Measurements from ENCODE around the gene NBEA.

Gene NBEA

DNA sequence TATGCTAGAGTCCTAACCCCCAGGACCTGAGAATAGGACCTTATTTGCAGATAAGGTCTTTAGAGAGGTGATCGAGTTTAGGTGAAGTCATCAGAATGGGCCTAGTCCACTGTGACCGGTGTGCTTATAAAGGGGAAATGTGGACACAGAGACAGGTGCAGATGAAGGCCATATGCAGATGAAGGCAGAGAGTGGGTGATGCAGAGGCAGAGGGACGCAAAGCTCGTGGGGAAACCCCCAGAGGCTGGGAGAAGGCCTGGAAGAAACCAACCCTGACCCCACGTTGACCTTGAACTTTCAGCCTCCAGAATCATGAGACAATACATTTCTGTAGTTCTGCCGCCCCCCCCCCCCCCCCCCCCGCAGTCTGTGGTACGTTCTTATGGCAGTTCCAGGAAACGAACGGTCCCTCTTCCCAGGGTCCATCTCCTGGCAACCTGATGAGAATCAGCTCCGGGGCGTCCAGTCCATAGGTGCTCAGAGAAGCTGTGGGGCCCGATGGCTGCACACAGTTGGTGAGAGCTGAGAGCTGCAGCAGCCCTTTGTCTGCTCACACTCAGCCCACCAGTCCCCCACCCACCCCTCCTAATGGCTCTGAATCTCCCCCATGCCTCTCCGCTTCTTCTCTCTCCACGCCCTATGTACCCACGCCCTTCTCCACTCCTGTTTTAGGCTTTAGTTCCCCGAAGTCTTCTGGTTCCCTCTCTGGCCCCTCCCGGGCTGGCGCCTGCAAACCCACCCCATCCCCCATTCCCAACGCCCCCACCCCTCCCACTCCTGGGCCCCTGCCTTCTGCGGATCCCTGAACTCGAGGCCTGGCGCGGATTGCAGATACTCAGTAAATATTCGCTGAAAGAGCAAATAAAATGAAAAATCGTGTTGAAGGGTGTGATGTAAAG, 752.7 kb downstream of the NBEA start:
- H3K4me1 ChIP-seq (ENCODE audit: insufficient read depth, low read length), result peaks cover 14% of the 10 kb centered on the region; the same call in 1 of the 2 replicates
- H3K27me3 ChIP-seq (ENCODE audit: insufficient read depth, low read length), result no peaks in the 10 kb centered on the region
- no peaks in the 10 kb centered on the region for H3K36me3 ChIP-seq (ENCODE audit: insufficient read depth, low read depth, low read length)
- no peak overlapping the region for H3K9ac ChIP-seq (ENCODE audit: low read depth, low read length)
- H3K4me3 ChIP-seq (ENCODE audit: low read length), result no peak overlapping the region
- H3K27ac ChIP-seq (ENCODE audit: low read length), result no peak overlapping the region
- no peaks in the 10 kb centered on the region for H3K9me3 ChIP-seq (ENCODE audit: insufficient read depth, low read depth, low read length)

DNA sequence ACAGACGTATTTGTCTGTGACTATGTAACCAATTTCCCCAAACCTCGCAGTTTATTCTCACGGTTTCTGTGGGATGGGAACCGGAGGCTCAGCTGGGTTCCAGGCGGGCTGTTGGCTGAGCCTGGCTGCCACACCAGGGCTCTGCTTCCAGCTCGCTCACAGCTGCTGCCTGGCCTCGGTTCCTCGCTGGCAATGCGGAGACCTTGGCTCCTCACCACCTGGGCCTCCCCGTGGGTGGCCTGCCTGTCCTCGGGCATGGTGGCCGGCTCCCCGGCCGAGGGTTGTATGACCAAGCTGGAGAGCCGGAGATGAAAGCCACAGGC, 753.3 kb downstream of the NBEA start:
- Histone ChIP-seq H3K36me3 (ENCODE audit: insufficient read depth, low read depth, low read length) (no peaks in the 10 kb centered on the region), H3K27me3 (ENCODE audit: insufficient read depth, low read length) (no peaks in the 10 kb centered on the region), H3K27ac (ENCODE audit: low read length) (no peak overlapping the region), H3K9me3 (ENCODE audit: insufficient read depth, low read depth, low read length) (no peaks in the 10 kb centered on the region), H3K4me1 (ENCODE audit: insufficient read depth, low read length) (peaks cover 14% of the 10 kb centered on the region; the same call in 1 of the 2 replicates), H3K9ac (ENCODE audit: low read depth, low read length) (no peak overlapping the region), H3K4me3 (ENCODE audit: low read length) (no peak overlapping the region)

DNA sequence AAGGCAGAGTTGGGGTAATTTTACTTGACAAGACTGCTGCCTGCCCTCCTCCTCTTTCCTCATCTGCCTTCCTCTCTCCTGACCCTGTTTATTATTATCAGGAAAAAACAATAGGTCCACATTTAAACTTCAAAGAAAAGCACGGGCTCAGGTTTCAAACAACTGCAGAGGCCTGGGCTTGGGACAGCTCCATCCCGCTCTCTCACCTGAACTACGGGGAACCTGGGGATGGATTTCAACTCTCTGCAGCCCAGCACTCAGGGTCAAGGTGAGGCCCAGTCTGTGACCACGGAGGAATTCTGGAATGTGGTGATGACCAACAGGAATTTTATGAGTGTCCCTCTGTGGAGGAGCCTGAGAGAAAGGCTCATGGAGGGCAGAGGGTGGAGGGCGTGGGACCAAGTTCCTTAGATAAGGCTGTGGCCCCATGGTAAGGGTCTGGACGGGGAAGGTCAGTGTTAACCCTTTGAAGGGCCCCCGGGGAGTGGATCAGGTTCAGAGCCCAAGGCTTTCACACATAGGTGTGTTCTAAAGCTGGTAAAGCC, 755.2 kb downstream of the NBEA start:
- peaks cover 14% of the 10 kb centered on the region; the same call in 1 of the 2 replicates for H3K4me1 ChIP-seq (ENCODE audit: insufficient read depth, low read length)
- no peaks in the 10 kb centered on the region for H3K9me3 ChIP-seq (ENCODE audit: insufficient read depth, low read depth, low read length)
- no peaks in the 10 kb centered on the region for H3K36me3 ChIP-seq (ENCODE audit: insufficient read depth, low read depth, low read length)
- H3K27ac ChIP-seq (ENCODE audit: low read length), result no peak overlapping the region
- no peak overlapping the region for H3K4me3 ChIP-seq (ENCODE audit: low read length)
- H3K9ac ChIP-seq (ENCODE audit: low read depth, low read length), result no peak overlapping the region
- no peaks in the 10 kb centered on the region for H3K27me3 ChIP-seq (ENCODE audit: insufficient read depth, low read length)

DNA sequence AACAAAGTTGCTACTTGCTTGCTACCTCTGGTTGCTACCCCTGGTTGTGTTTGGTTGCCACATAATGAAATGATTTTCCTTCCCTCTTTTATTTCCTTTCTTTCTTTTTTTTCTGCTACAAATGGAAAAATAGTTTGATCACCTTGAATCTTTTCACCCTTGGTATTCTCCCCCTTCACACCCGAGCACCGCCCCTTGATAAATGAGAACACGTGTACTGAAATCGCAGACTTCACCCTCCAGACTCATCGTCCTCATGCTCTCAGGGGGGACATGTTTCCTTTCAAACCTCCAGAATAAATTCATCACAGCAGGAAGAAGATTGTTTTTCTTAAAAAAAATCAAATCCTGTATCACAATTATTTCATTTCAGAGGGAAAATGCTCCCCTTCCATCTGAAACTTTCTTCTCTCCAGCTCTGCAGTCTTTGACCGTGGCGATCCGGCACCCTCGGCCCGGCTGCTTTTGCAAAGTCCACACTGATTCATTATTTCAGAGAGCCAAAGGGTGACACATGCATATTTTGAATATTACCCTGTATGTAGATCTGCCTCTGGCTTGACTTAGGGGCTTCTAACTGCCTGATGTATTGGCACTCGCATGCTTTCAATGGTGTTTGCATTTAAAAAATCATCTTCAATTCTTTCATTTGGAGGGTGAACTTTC, 757.0 kb downstream of the NBEA start:
- no peaks in the 10 kb centered on the region for H3K9me3 ChIP-seq (ENCODE audit: insufficient read depth, low read depth, low read length)
- no peaks in the 10 kb centered on the region for H3K36me3 ChIP-seq (ENCODE audit: insufficient read depth, low read depth, low read length)
- no peak overlapping the region for H3K4me3 ChIP-seq (ENCODE audit: low read length)
- peaks cover 14% of the 10 kb centered on the region; the same call in 1 of the 2 replicates for H3K4me1 ChIP-seq (ENCODE audit: insufficient read depth, low read length)
- H3K27ac ChIP-seq (ENCODE audit: low read length), result no peak overlapping the region
- no peak overlapping the region for H3K9ac ChIP-seq (ENCODE audit: low read depth, low read length)
- H3K27me3 ChIP-seq (ENCODE audit: insufficient read depth, low read length), result no peaks in the 10 kb centered on the region

DNA sequence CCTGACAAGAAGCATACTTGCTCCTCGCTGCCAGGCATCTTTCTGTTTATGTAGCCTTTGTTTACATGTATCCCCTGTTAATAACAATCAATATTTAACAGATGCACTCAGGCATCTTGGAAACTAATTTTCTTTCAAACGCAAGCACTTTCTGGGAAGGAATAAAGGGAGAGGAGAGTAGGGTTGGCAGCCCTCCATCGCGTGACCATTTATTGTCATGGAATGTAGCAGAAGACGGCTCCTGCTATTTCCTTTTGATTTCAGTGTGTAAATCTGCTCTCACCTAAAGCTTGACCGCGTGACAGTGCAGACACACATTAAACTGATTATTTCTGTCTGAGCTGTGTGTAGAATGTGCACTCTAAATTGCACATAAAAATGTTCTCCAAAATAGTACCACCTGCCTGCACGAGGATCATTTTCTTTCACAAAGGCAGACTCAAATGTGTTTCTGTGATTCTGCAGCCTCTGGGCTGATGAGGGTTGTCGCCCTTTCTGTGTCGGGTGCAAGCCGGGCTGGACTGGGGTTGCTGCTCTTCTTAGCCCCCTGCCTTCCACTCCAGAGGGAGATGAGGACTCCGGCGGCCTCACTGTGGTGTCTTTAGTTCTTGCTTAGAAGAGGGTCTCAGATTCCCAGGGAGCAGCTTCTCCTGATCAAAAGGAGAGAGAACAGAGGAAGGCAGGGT, 757.9 kb downstream of the NBEA start:
- Histone ChIP-seq H3K36me3 (ENCODE audit: insufficient read depth, low read depth, low read length) (no peaks in the 10 kb centered on the region), H3K9ac (ENCODE audit: low read depth, low read length) (no peak overlapping the region), H3K27me3 (ENCODE audit: insufficient read depth, low read length) (no peaks in the 10 kb centered on the region), H3K4me3 (ENCODE audit: low read length) (no peak overlapping the region), H3K4me1 (ENCODE audit: insufficient read depth, low read length) (peaks cover 14% of the 10 kb centered on the region; the same call in 1 of the 2 replicates), H3K9me3 (ENCODE audit: insufficient read depth, low read depth, low read length) (no peaks in the 10 kb centered on the region), H3K27ac (ENCODE audit: low read length) (no peak overlapping the region)

DNA sequence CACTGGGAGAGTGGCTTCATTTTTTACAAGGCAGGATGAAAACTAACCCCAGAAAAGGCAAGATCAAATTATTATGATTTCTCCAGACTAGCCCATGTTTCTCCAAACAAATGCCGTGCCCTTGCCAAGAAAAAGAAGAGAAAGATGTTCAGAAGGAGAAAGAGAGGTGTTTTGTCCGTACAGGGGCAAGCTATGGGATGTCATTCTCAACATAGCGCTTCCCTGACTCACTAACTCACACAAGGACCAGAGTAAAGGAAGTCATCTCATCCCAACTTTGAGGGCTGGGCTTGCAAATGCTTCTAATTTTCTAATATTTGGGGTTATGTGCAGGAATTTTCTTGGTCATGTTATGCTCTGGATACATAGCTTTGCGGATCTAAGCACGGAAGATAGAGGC, 758.6 kb downstream of the NBEA start:
- Histone ChIP-seq H3K4me1 (ENCODE audit: insufficient read depth, low read length) (peaks cover 14% of the 10 kb centered on the region; the same call in 1 of the 2 replicates), H3K27ac (ENCODE audit: low read length) (no peak overlapping the region), H3K4me3 (ENCODE audit: low read length) (no peak overlapping the region), H3K9ac (ENCODE audit: low read depth, low read length) (no peak overlapping the region), H3K27me3 (ENCODE audit: insufficient read depth, low read length) (no peaks in the 10 kb centered on the region), H3K36me3 (ENCODE audit: insufficient read depth, low read depth, low read length) (no peaks in the 10 kb centered on the region), H3K9me3 (ENCODE audit: insufficient read depth, low read depth, low read length) (no peaks in the 10 kb centered on the region)

DNA sequence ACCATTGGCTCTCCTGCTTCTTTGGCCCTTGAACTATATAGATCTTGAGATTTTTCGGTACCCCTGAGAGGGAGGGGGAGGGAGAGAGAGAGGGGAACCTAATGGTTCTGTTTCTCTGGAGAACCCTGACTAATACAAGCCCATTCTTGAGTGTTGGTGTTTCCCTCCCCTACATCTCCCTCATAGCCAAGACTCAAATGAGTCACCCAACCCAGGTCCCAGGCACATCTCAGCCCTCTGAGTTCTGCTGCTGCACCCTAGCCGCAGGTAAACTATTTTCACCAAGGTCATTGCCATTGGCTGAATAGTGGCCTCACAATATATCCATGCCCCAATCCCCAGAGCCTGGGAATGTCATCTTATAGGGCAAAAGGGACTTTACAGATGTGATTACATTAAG, 760.2 kb downstream of the NBEA start:
- Histone ChIP-seq H3K27ac (ENCODE audit: low read length) (no peak overlapping the region), H3K4me3 (ENCODE audit: low read length) (no peak overlapping the region), H3K9me3 (ENCODE audit: insufficient read depth, low read depth, low read length) (no peaks in the 10 kb centered on the region), H3K9ac (ENCODE audit: low read depth, low read length) (no peak overlapping the region), H3K27me3 (ENCODE audit: insufficient read depth, low read length) (no peaks in the 10 kb centered on the region), H3K36me3 (ENCODE audit: insufficient read depth, low read depth, low read length) (no peaks in the 10 kb centered on the region), H3K4me1 (ENCODE audit: insufficient read depth, low read length) (peaks cover 6% of the 10 kb centered on the region; the same call in 1 of the 2 replicates)

DNA sequence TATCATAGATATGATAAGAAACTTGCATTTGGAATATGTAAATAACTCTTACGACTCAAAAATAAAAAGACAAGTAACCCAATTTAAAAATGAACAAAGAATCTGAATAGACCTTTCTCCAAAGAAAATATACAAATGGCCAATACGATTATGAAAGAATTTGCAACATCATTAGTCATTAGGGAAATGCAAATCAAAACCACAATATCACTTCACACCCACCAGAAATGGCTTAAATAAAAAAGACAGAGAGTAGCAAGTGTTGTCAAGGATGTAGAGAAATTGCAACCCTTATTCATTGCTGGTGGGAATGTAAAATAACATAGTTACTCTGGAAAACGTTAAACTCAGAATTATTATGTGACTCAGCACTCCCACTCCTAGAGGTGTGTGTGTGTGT, 761.0 kb downstream of the NBEA start:
- H3K4me1 ChIP-seq (ENCODE audit: insufficient read depth, low read length), result 0 out of 2 replicates have a peak, but pooled peaks cover 3% of the 10 kb centered on the region
- H3K27ac ChIP-seq (ENCODE audit: low read length), result no peak overlapping the region
- no peak overlapping the region for H3K4me3 ChIP-seq (ENCODE audit: low read length)
- no peak overlapping the region for H3K9ac ChIP-seq (ENCODE audit: low read depth, low read length)
- no peaks in the 10 kb centered on the region for H3K27me3 ChIP-seq (ENCODE audit: insufficient read depth, low read length)
- no peaks in the 10 kb centered on the region for H3K9me3 ChIP-seq (ENCODE audit: insufficient read depth, low read depth, low read length)
- H3K36me3 ChIP-seq (ENCODE audit: insufficient read depth, low read depth, low read length), result no peaks in the 10 kb centered on the region

DNA sequence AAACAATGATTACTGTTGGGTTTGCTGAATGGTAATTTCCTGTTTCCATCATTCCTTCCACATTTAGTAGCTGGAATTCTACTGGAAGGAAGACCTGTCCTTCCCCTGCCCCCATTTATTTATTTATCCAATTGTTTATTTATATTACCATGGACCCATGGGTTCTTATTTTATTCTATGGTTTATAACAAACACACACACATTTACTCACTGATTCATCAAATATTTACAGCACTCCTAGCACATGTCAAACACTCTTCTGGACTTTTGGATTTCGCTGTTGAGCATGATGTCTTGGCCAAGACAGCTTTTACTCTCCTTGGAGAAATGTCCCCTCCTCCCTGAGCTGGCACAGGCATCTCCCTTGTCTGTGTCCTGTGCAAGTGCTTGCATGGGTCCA, 762.3 kb downstream of the NBEA start:
- H3K4me3 ChIP-seq (ENCODE audit: low read length), result no peak overlapping the region
- H3K27me3 ChIP-seq (ENCODE audit: insufficient read depth, low read length), result no peaks in the 10 kb centered on the region
- 0 out of 2 replicates have a peak, but pooled peaks cover 3% of the 10 kb centered on the region for H3K4me1 ChIP-seq (ENCODE audit: insufficient read depth, low read length)
- no peaks in the 10 kb centered on the region for H3K36me3 ChIP-seq (ENCODE audit: insufficient read depth, low read depth, low read length)
- no peak overlapping the region for H3K9ac ChIP-seq (ENCODE audit: low read depth, low read length)
- H3K27ac ChIP-seq (ENCODE audit: low read length), result no peak overlapping the region
- no peaks in the 10 kb centered on the region for H3K9me3 ChIP-seq (ENCODE audit: insufficient read depth, low read depth, low read length)

DNA sequence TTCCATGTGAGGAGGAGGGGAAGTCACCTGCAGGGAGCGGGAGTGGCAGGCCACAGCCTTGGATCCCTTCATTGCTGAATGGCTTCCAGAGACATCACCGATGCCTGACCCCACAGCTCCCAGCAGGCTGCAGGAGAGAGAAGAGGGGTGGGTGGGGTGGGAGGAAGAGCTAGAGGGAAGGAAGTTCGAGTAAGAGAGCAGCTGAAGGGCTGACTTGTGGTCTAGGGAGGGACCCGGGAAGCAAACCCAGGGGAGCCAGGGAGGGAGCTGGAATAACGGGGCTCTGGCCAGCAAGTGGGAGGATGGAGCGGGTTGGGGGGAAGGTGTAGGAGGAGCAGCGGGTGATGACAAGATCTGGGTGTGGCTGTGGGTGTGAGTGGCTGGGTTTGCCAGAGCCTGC, 764.2 kb downstream of the NBEA start:
- Histone ChIP-seq H3K36me3 (ENCODE audit: insufficient read depth, low read depth, low read length) (no peaks in the 10 kb centered on the region), H3K4me1 (ENCODE audit: insufficient read depth, low read length) (no peaks in the 10 kb centered on the region), H3K4me3 (ENCODE audit: low read length) (no peak overlapping the region), H3K27me3 (ENCODE audit: insufficient read depth, low read length) (no peaks in the 10 kb centered on the region), H3K27ac (ENCODE audit: low read length) (no peak overlapping the region), H3K9ac (ENCODE audit: low read depth, low read length) (no peak overlapping the region), H3K9me3 (ENCODE audit: insufficient read depth, low read depth, low read length) (no peaks in the 10 kb centered on the region)

DNA sequence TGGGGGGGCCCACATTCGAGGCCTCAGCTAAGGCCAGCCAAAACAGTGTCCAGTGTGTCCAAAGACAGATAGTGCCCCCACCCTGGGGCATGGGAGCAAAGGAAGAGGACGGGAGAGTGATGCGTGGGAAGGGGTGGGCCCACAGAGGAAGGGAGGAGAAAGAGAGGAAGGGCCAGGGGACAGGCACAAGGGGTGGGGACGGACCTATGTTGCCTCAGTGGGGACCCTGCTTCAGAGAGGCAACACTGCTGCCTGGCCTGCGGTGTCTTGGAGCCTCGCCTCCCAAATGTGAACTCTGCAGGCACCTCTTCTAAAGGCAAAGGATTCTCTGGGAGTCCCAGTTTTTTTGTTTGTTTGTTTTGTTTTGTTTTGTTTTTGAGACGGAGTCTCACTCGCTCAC, 764.7 kb downstream of the NBEA start:
- H3K9ac ChIP-seq (ENCODE audit: low read depth, low read length), result no peak overlapping the region
- no peaks in the 10 kb centered on the region for H3K9me3 ChIP-seq (ENCODE audit: insufficient read depth, low read depth, low read length)
- H3K36me3 ChIP-seq (ENCODE audit: insufficient read depth, low read depth, low read length), result no peaks in the 10 kb centered on the region
- no peaks in the 10 kb centered on the region for H3K27me3 ChIP-seq (ENCODE audit: insufficient read depth, low read length)
- H3K27ac ChIP-seq (ENCODE audit: low read length), result no peak overlapping the region
- H3K4me1 ChIP-seq (ENCODE audit: insufficient read depth, low read length), result no peaks in the 10 kb centered on the region
- no peak overlapping the region for H3K4me3 ChIP-seq (ENCODE audit: low read length)
